ENCODE results near the gene AP4B1. TPM values are rescaled to one million over a fixed set of nuclear protein-coding genes. Genes with fewer than 3 reads are reported as not detected.

Gene AP4B1
- total RNA-seq, 4 donors from 2014 or later: 6.5 to 11.2 (median 8.4) TPM

GRCh38 chr1:113868387-113869083, 36.1 kb downstream of the AP4B1 start:
- DNase-seq: no peak
- TF ChIP-seq CTCF (IDR thresholded peaks at IDR 0.05 in 4 of 5, conservative IDR thresholded peaks at IDR 0.05 in 1 of 5) (no peak), POLR2A (IDR thresholded peaks at IDR 0.05) (no peak)
- intact Hi-C loops (cut with DNase I; ENCODE audit: low total_unique reads): no loop called here

GRCh38 chr1:113861641-113862040, 43.0 kb downstream of the AP4B1 start:
- no peak overlapping the region for H3K4me3 ChIP-seq
- ATAC-seq (no peak), DNase-seq (no peak)
- TF ChIP-seq CTCF (IDR thresholded peaks at IDR 0.05 in 4 of 5, conservative IDR thresholded peaks at IDR 0.05 in 1 of 5) (no peak), POLR2A (IDR thresholded peaks at IDR 0.05) (no peak)
- in situ Hi-C loops (cut with MboI; ENCODE audit: low sequenced_read_pairs in 4 of 4): no loop called here
- H3K27me3 ChIP-seq: no peaks in the 10 kb centered on the region
- H3K27ac ChIP-seq: no peak overlapping the region
- H3K9me3 ChIP-seq: no peaks in the 10 kb centered on the region
- no peaks in the 10 kb centered on the region for H3K4me1 ChIP-seq
- no peaks in the 10 kb centered on the region for H3K36me3 ChIP-seq
- intact Hi-C loops (cut with DNase I; ENCODE audit: low total_unique reads): no loop called here

More at GRCh38 chr1:113868387-113869083, 36.1 kb downstream of the AP4B1 start:
- ATAC-seq: no peak
- no peaks in the 10 kb centered on the region for H3K27me3 ChIP-seq
- H3K4me1 ChIP-seq: no peaks in the 10 kb centered on the region
- H3K36me3 ChIP-seq: no peaks in the 10 kb centered on the region
- H3K4me3 ChIP-seq: no peak overlapping the region
- no peaks in the 10 kb centered on the region for H3K9me3 ChIP-seq
- in situ Hi-C loops (cut with MboI; ENCODE audit: low sequenced_read_pairs in 4 of 4): no loop called here
- no peak overlapping the region for H3K27ac ChIP-seq

GRCh38 chr1:113860891-113861290, 43.7 kb downstream of the AP4B1 start:
- H3K27ac ChIP-seq: no peak overlapping the region
- ATAC-seq (no peak), DNase-seq (no peak)
- in situ Hi-C loops (cut with MboI; ENCODE audit: low sequenced_read_pairs in 4 of 4) (no loop called here), intact Hi-C loops (cut with DNase I; ENCODE audit: low total_unique reads) (no loop called here)
- no peak for TF ChIP-seq CTCF (IDR thresholded peaks at IDR 0.05 in 4 of 5, conservative IDR thresholded peaks at IDR 0.05 in 1 of 5)
- TF ChIP-seq POLR2A (IDR thresholded peaks at IDR 0.05): no peak
- H3K4me1 ChIP-seq: no peaks in the 10 kb centered on the region
- no peak overlapping the region for H3K4me3 ChIP-seq
- H3K36me3 ChIP-seq: no peaks in the 10 kb centered on the region
- no peaks in the 10 kb centered on the region for H3K9me3 ChIP-seq
- H3K27me3 ChIP-seq: no peaks in the 10 kb centered on the region

GRCh38 chr1:113859478-113860175, 45.0 kb downstream of the AP4B1 start:
- in situ Hi-C loops (cut with MboI; ENCODE audit: low sequenced_read_pairs in 4 of 4) (no loop called here), intact Hi-C loops (cut with DNase I; ENCODE audit: low total_unique reads) (no loop called here)
- H3K9me3 ChIP-seq: no peaks in the 10 kb centered on the region
- no peak overlapping the region for H3K4me3 ChIP-seq
- no peak for TF ChIP-seq POLR2A (IDR thresholded peaks at IDR 0.05)
- no peak for TF ChIP-seq CTCF (IDR thresholded peaks at IDR 0.05 in 4 of 5, conservative IDR thresholded peaks at IDR 0.05 in 1 of 5)
- ATAC-seq: no peak
- no peaks in the 10 kb centered on the region for H3K4me1 ChIP-seq
- H3K27me3 ChIP-seq: no peaks in the 10 kb centered on the region
- no peak overlapping the region for H3K27ac ChIP-seq
- no peaks in the 10 kb centered on the region for H3K36me3 ChIP-seq
- no peak for DNase-seq
